Glutamatergic neuron (in vitro differentiated cells): ENCODE measurements around the gene SMIM7. TPM values are rescaled to one million over a fixed set of nuclear protein-coding genes. Genes with fewer than 3 reads are reported as not detected.
A peak's percentile ranks its signal among the peaks of the same experiment; 100 is the strongest.

Experiments
- DNase-seq: peaks from one replicate; pipeline ENCODE4 v3.0.0; 2022
- H3K27ac Mint-ChIP-seq: one replicate; pipeline ENCODE4 v1.8.0; 2020; ENCODE audit warnings: mild to moderate bottlenecking, mixed read lengths, inconsistent platforms; ENCODE audit not compliant: unreplicated experiment
- H3K27me3 Mint-ChIP-seq: one replicate; pipeline ENCODE4 v1.8.0; 2020; ENCODE audit warnings: mild to moderate bottlenecking, moderate library complexity, mixed read lengths, inconsistent platforms; ENCODE audit not compliant: unreplicated experiment
- H3K36me3 Mint-ChIP-seq: one replicate; pipeline ENCODE4 v1.8.0; 2020; ENCODE audit warnings: mild to moderate bottlenecking, mixed read lengths, inconsistent platforms; ENCODE audit not compliant: unreplicated experiment
- H3K4me1 Mint-ChIP-seq: one replicate; pipeline ENCODE4 v1.8.0; 2020; ENCODE audit warnings: mild to moderate bottlenecking, low read depth, mixed read lengths, inconsistent platforms; ENCODE audit not compliant: unreplicated experiment
- H3K4me3 Mint-ChIP-seq: one replicate; pipeline ENCODE4 v1.8.0; 2020; ENCODE audit warnings: mild to moderate bottlenecking, mixed read lengths, inconsistent platforms; ENCODE audit not compliant: unreplicated experiment
- H3K9me3 Mint-ChIP-seq: one replicate; pipeline ENCODE4 v1.8.0; 2020; ENCODE audit warnings: mild to moderate bottlenecking, moderate library complexity, mixed read lengths, inconsistent platforms; ENCODE audit not compliant: unreplicated experiment
- CTCF ChIP-seq: fragments of 200-600 bp; sonication (generic); IDR thresholded peaks from one replicate; pipeline ENCODE4 v1.5.0; 2021; ENCODE audit not compliant: partially characterized antibody, unreplicated experiment
- total RNA-seq: library from RNA; stranded (reverse); fragmentation: NEBNext Ultra II Directional; extraction: Animal tissue kit (Norgen Biotek cat#: 25700); gene quantifications from one replicate; pipeline ENCODE4 v1.2.1, GENCODE V29; 2021; ENCODE audit not compliant: unreplicated experiment

The SMIM7 gene
- total RNA-seq, 1 donor from 2014 or later, result 81.0 TPM

GRCh38 chr19:16638666-16639065 is 21.3 kb downstream of the SMIM7 start:
- H3K9me3 Mint-ChIP-seq, result peaks cover 2% of the 10 kb centered on the region
- TF ChIP-seq CTCF, result no peak
- no peak for DNase-seq
- H3K27ac Mint-ChIP-seq, result peak overlapping the region; percentile 73
- H3K4me3 Mint-ChIP-seq, result no peak overlapping the region
- peaks cover 3% of the 10 kb centered on the region for H3K4me1 Mint-ChIP-seq
- H3K36me3 Mint-ChIP-seq, result no peaks in the 10 kb centered on the region
- H3K27me3 Mint-ChIP-seq, result peaks cover 7% of the 10 kb centered on the region

DNA sequence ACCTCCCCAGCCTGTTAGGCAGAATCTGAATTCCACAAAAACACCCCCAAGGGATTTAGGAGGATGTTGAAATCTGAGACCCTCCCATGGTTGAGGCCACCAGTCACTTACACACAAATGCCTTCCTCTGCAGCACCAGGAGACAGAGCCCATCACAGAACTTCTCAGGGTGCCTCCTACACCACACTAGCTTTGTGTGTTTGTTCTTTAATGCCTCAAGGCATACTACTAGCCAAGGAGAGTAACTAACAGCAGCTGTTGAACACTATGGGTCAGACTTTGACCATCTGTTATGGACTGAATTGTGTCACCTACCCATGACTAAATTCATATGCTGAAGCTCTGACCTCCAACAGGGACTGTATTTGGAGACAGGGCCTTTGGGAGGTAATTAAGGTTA is 22.4 kb downstream of the SMIM7 start:
- H3K27ac Mint-ChIP-seq, result peak overlapping the region; percentile 88
- H3K4me3 Mint-ChIP-seq, result no peak overlapping the region
- H3K36me3 Mint-ChIP-seq, result no peaks in the 10 kb centered on the region
- peaks cover 2% of the 10 kb centered on the region for H3K9me3 Mint-ChIP-seq
- peaks cover 7% of the 10 kb centered on the region for H3K27me3 Mint-ChIP-seq
- H3K4me1 Mint-ChIP-seq, result peaks cover 3% of the 10 kb centered on the region
- TF ChIP-seq CTCF, result no peak
- DNase-seq, result no peak

DNA sequence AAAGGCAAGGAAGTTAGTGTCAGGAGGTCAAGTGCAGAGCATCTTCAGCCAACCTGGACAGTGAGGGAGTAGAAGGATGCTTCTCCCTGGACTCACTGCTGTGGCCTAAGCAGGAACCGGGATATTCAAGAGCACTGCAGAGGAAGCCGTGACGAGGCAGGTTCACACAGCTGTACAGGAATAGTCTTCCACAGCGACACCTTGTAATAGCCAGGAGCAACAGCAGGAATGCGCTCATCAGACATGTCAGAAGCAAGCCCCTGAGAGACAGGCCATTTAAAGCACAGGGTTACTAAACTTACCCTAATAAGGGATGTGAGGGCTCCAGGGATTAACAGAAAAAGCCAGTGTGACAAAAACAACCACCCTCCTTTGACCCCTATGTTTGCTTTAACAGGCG is 28.5 kb downstream of the SMIM7 start:
- no peak for TF ChIP-seq CTCF
- Mint-ChIP-seq H3K27ac (peak overlapping the region; percentile 68), H3K4me1 (peaks cover 7% of the 10 kb centered on the region), H3K4me3 (no peak overlapping the region), H3K9me3 (peaks cover 5% of the 10 kb centered on the region), H3K36me3 (no peaks in the 10 kb centered on the region), H3K27me3 (peaks cover 4% of the 10 kb centered on the region)
- DNase-seq, result no peak

GRCh38 chr19:16628984-16629691 is 30.8 kb downstream of the SMIM7 start:
- Mint-ChIP-seq H3K27me3 (peaks cover 3% of the 10 kb centered on the region), H3K4me1 (peaks cover 19% of the 10 kb centered on the region), H3K36me3 (no peaks in the 10 kb centered on the region), H3K27ac (peak overlapping the region; percentile 89), H3K9me3 (peaks cover 5% of the 10 kb centered on the region), H3K4me3 (peak overlapping the region; percentile 92)
- no peak for TF ChIP-seq CTCF
- DNase-seq, result no peak

GRCh38 chr19:16628183-16628983 is 31.6 kb downstream of the SMIM7 start, which contains the start of gene MED26:
Gene MED26 (minus strand): TSS chr19:16628204. CDS start chr19:16627943, 261 bp downstream.
- no peak for TF ChIP-seq CTCF
- H3K27ac Mint-ChIP-seq, result peak within 1 kb of the TSS; percentile 89
- peaks cover 19% of the 10 kb centered on the region for H3K4me1 Mint-ChIP-seq

More at GRCh38 chr19:16628183-16628983, 31.6 kb downstream of the SMIM7 start, which contains the start of gene MED26:
- peaks cover 3% of the 10 kb centered on the region for H3K27me3 Mint-ChIP-seq
- peaks cover 5% of the 10 kb centered on the region for H3K9me3 Mint-ChIP-seq
- DNase-seq, result peak; percentile 96
- peak within 1 kb of the TSS; percentile 92 for H3K4me3 Mint-ChIP-seq
- H3K36me3 Mint-ChIP-seq, result no peaks in the 10 kb centered on the region
